GM19099 (cell line): ENCODE measurements around the gene GKN2.

Experiments
- POLR2A ChIP-seq: IDR thresholded peaks from 3 replicates; pipeline ENCODE4 v1.6.1; 2011; ENCODE audit warnings: low read depth; ENCODE audit not compliant: insufficient read length; ENCODE audit errors: extremely low read depth

Gene GKN2

DNA sequence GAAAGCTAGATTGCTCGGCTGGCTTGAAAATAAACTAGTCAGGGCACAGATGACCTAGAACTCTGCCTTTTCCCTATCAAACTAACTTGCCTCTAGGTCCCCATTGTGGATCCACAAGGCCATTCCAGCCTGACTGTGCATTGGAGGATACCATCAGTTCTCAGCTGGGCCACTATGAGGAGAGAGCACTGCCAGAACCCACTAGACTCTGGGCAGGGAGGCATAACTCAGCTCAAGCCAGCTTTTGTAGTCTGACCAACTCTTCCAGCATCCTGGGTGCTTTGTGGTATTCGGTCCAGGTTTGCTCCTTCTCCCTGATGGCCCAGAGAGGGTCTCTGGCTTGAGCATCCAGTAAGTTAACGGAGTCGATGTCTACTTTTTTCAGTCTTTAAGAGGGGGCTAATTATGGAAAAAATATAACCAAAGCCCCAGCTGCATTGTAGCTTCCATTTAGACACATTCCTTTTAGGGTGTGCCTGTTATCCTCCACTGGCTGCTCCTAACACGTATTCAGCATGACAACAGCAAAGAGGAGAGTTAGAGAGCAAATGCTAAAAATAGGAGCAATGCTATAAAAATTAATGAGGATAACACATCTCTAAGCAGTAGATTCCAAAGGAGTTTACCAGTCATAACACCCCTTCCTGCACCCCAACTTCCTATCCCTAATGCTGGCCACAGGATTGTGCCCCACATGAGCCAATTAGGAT, 15.2 kb downstream of the GKN2 start:
- no peak for TF ChIP-seq POLR2A

DNA sequence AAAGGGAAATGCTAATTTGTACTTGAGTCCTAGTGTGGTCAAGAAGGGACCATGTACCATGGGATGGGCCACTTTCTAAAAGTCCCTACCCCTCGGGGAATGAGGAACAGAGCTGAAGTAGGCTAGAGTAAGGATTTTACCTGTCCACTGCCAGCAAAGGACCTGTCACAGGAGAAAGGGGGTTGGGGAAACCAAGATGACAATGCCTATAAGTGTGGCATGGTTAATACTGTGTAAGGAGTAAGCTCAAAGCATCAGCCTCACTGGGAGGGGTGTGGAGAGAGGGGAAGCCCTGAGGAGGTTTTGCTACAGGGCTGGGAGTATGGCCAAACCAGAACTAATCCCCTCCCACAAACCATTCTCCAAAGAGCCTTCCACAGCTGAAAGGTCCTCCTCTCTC, 15.8 kb downstream of the GKN2 start:
- TF ChIP-seq POLR2A, result no peak

DNA sequence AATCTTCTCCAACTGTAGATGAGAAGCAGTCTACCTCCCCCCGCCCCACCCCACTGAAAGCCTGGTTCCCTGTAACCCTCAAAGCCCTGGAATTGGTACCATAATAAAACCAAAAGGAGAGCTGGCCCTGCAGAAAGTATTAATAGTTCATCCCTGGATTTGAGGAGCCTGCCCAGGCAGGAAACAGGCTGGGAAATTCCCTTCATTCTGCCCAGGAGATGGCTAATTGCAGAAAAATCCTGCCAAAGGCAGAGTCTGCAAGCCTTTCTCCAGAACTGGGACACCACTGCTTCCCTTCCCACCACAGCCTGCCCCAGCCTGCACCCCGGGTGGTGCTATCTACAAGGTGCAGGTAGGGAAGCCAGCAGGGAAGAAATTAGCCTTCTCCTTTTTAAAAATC, 16.3 kb downstream of the GKN2 start:
- TF ChIP-seq POLR2A, result no peak

DNA sequence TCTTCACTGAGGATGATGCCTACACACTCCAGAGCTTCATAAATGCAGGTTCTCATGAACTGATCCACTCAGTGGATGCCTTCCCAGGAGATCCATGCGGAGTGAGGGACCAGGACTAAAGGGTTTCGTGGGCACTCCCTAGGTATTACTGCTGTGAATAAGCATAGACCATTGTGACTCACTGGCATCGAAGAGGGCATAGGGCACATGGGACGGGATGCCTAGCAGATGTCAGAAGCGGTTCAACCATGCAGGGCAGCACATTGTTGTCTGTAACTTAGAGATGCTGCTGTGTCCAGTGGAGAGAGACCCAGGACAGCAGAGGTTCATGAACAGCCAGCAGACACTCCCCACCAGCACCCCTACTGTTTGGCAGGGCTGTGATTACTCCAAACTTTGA, 17.2 kb downstream of the GKN2 start:
- no peak for TF ChIP-seq POLR2A

DNA sequence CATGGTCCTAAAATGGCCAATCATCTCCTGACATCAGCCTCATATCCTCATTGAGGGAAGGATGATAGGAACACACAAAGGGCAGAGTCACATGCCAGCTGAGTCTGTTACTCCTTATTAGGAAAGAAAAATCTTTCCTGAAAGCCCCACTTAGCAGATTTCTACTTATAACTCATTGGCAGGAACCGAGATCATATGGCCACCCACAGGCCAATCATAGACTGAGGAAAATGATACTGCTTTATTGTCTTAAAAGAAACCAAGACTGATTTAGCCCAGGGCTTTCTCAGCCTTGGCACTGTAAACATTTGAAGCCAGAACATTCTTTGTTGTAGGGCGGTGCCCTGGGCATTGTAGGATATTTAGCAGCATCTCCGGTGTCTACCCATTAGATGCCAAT, 18.7 kb downstream of the GKN2 start:
- TF ChIP-seq POLR2A, result no peak

DNA sequence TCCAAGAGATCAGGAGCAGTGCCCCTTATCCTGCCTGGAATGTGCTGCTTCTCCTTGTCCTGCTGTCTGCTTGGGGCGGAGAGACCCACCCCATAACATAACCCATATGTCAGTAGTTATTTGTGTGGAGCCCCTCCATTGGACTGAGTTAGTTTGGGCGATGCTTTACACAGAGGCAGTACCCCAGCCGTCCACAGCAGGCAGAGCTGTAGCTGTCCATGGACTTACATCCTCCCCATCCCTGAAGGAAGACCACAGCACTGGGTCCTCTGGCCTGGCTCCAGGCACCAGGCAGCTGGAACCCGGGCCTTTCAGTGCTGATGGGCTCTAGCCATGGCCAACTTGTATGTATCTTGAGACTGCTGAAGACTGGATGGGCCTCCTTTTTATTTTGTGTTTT, 20.3 kb downstream of the GKN2 start:
- no peak for TF ChIP-seq POLR2A

DNA sequence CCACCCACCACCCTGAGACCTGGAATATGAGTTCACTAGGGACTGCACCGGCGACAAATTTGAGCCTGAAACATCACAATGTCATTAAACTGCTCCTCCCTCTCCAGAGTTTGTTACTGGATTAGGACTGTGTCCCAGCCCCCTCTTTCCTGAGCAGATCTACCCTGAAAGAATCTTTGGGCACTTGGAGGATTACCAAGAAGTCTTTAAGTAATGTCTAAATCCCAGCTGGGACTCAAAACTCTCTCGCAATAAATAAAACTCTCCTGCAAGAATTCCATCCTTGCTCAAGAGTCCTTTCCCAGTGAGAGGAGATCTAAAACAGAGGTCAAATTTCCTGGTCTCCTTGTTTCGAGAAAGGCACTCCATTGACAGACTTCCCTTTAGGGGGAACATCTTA, 20.9 kb downstream of the GKN2 start:
- no peak for TF ChIP-seq POLR2A

DNA sequence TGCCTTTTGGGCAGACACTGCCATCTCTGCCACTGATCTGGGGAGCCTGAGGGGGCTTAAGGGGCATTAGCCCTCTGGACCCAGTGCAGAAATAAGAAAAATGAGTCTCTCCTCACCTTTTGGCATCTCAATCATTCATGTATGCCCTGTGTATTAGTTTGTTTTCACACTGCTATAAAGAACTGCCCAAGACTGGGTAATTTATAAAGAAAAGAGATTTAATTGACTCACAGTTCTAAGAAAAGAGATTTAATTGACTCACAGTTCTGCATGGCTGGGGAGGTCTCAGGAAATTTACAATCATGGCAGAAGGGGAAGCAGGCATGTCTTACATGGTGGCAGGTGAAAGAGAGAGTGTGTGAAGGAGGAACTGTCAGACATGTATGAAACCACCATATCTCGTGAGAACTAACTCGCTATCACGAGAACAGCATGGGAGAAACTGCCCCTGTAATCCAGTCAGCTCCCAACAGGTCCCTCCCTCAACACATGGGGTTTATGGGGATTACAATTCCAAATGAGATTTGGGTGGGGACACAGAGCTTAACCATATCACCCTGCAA, 21.5 kb downstream of the GKN2 start:
- no peak for TF ChIP-seq POLR2A

DNA sequence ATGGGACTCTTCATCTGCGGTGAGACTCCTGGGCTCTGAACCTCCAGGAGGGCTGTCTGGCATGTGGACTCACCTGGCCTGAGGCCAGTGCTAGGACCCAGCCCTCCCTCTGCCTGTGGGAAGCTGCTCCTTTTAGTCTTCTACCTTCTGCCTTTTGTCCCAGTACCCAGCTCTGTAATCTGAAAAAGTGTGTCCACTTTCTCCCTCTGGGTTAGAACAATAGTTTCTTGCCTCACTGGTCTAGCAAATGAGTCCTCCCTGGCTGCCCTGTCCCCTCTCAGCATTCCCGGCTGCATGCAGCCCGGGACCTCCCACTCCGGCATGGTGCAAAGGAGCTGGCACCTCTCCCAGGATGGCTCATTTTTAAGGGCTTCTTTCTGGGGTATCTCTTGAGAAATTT, 25.9 kb downstream of the GKN2 start:
- no peak for TF ChIP-seq POLR2A

DNA sequence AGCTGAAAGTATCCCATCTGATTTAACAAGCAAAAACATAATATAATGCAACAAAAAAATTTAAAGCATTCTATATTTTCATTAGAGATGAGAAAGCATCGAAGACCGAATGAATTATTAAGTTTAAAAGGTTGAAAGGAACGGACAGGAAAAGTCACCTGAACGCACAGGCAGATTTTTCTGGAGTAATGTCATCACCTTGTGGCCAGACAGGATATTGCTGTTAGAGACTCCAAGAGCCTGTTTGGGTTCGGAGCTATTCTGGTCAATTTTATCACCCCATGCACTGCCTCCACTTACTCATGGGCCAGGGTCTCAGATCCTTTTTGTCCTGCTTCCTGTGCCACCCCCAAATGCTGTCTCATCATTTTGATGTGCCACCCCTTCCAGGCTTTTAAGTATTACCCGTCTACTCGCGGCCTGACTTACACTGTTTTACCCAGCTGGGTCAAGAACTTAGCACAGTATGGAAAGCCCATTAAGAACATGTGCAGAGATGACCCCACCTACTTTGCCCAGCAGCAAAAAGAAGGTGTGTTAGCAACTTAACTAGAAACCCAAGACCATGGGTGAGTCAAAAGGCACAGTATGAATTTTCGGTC, 27.3 kb downstream of the GKN2 start:
- no peak for TF ChIP-seq POLR2A

DNA sequence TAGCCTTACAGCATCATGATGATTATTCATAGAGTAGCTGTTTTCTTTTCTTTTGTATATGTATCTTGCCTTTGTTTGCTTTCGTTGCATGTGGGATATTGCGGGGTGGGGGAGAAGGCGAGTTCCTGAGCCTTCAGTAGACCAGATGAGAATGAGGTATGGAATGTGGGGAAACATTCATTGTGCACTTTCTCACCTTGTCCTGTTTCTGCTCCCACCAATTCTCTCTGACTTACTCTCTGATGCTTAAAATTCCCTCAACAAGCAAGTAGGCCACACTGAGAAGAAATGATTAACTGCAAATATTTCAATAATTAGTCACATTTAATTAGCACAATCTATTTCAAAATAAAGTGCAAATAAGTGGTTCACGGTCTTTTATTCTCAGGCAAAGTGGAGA, 31.0 kb downstream of the GKN2 start:
- no peak for TF ChIP-seq POLR2A

DNA sequence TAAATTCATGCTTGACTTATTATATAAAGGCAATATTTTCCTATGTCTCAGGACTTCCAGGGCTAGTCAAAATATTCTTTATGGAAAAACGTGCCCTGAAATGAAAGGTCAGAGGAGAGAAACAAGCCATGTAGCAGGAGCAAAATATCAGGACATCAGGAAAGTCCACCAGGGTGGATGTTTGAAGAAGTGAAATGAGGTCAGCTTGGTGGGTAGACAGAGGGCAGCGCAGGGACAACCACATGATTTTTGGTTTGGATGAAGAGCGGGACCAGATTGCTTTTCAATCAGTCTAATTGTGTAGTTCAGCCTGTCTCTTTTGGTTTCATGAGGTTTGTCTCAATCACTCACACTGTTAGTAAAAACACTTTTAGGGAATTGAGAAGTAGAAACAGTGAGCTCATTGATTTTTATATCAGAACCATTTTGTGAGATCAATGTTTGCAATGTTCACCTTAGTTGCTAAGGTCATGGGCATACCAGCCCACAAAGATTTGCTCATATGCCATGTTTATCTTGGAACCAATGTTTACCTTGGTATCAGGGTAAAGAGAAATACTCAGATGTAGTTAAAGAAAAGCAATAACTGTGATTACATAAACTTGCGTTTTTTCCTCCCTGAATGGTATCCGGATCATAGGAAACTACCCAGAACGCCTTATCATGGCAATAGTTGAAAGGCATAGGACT, 32.1 kb downstream of the GKN2 start:
- no peak for TF ChIP-seq POLR2A

DNA sequence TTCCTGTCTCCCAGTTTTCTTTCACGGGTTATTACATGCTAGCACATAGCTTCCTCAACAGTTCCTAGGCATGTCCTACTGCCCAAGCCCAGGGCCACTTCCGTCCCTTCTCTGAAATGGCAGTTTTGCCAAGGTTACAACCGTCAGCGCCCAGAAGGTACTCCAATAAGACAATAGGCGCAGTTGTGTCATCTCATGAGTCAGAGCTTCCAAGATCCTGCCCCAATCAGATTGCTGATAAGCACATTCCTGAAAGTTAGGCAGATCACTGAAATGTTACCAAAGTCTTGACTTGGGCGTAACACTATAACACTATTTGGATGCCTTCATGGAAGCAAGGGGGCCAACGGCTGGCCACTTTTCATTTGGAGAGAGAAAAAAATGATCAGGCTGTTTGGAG, 34.2 kb downstream of the GKN2 start:
- no peak for TF ChIP-seq POLR2A

DNA sequence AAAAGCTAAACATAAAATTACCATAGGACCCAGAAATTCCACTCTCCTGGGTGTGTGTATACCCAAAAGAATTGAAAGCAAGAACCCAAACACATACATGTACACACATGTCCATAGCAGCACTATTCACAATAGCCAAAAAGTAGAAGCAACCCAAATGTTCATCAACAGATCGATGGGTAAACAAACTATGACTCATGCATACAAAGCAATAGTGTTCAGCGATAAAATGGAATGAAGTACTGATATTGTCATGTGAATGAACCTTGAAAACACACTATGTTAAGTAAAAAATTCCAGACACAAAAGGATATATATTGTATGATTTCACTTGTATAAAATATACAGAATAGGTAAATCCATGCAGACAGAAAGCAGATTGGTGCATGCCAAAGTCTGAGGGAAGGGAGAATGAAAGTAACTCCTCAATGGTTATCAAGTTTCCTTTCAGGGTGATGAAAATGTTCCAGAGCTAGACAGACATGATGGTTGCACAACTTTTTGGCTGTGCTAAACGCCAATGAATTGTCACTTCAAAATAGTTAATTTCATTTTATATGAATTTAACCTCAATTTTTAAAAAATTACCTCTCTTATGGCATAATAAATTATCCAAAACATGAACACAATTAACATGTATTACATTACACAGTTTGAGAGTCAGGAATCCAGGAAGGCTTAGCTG, 35.5 kb downstream of the GKN2 start:
- no peak for TF ChIP-seq POLR2A

DNA sequence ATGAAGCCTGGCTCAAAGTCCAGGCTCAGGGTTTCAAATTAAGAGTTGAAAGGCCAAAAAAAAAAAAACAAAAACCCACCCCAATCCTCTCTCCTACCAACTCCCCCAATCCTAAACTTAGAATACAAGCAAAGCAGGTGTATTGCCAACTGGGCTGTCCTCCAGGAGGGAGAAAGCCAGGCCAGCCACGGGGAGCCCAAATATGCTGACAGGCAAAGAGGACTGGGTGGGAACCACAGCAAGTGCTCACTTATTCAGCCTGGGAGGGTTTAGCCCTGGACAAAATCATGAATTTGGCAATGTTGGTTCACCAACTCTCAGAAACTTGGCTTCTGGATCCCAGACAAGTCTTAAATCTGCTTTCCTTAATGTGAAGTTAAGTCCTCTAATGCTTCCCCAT, 36.5 kb downstream of the GKN2 start:
- no peak for TF ChIP-seq POLR2A
